HCT116 (cell line): ENCODE data around the gene TWF2. TPM values are rescaled to one million over a fixed set of nuclear protein-coding genes. Genes with fewer than 3 reads are reported as not detected.

ENCODE experiments used
- ATAC-seq: fragments of 200-7000 bp; cut with Tn5 transposase; 2 replicates; pipeline ENCODE4 v1.9.1; 2020; ENCODE audit warnings: mild to moderate bottlenecking, moderate library complexity
- BruUV-seq: library from RNA; stranded (reverse); fragments of 400-500 nt; replicated peaks from 2 replicates; lab custom pipeline; 2021; lab: Mats Ljungman, UMichigan
- CTCF ChIA-PET: fragments of 300-600 bp; sonication (Branson Sonifier 250); formaldehyde crosslinking; loops from one replicate; lab custom pipeline; 2021; ENCODE audit warnings: antibody characterized with exemption; lab: Charles Lee
- POLR2A ChIA-PET: fragments of 300-600, 350-600 bp; sonication (Branson Sonifier 250); formaldehyde crosslinking; loops from one replicate; lab custom pipeline; 2021; ENCODE audit warnings: antibody characterized with exemption; lab: Charles Lee
- RAD21 ChIA-PET, 2 experiments: fragments of 300-600 bp; sonication (Branson Sonifier 250); formaldehyde crosslinking; loops; one replicate each; lab custom pipeline; 2023; ENCODE audit warnings: low total read pairs in 2 of 2; ENCODE audit not compliant: uncharacterized antibody in 2 of 2, unreplicated experiment in 2 of 2, low non-redundant PET in 1 of 2; lab: Charles Lee
- DNase-seq: peaks from one replicate; pipeline ENCODE4 v3.0.0-alpha.2; 2010; ENCODE audit warnings: low read depth, low spot score
- H2AFZ ChIP-seq: fragments of 200-600 bp; shearing (Covaris generic), sonication (generic); 2 replicates; pipeline ENCODE4 v1.6.1; 2017; ENCODE audit warnings: low read depth, mixed run types, mixed read lengths, antibody characterized with exemption, low read length; ENCODE audit not compliant: poor library complexity, severe bottlenecking
- H3K27ac ChIP-seq: 2 replicates; pipeline ENCODE4 v1.5.1; 2012; ENCODE audit warnings: low read depth, low read length
- H3K27me3 ChIP-seq: fragments of 200-600 bp; sonication (generic); 2 replicates; pipeline ENCODE4 v1.6.1; 2016; ENCODE audit warnings: mixed run types, low read length, mixed read lengths; ENCODE audit not compliant: insufficient read depth
- H3K36me3 ChIP-seq, 2 experiments: fragments of 200-500 bp in 1 of 2; fragments of 200-600 bp in 1 of 2; sonication (Bioruptor generic) in 1 of 2; sonication (generic) in 1 of 2; 2 replicates each; pipeline versions ENCODE4 v1.5.1 to v1.6.1; 2014 to 2016; ENCODE audit warnings: low read length in 2 of 2, inconsistent platforms in 1 of 2, mixed read lengths in 1 of 2, mixed run types in 1 of 2; ENCODE audit not compliant: insufficient read depth in 2 of 2, control insufficient read depth in 1 of 2
- H3K4me1 ChIP-seq, 2 experiments: fragments of 200-600 bp in 1 of 2; sonication (generic) in 1 of 2; 2 replicates each; pipeline versions ENCODE4 v1.5.1 to v1.6.1; 2012 to 2017; ENCODE audit warnings: low read length in 2 of 2, inconsistent platforms in 1 of 2, mild to moderate bottlenecking in 1 of 2, mixed read lengths in 1 of 2, mixed run types in 1 of 2, moderate library complexity in 1 of 2; ENCODE audit not compliant: insufficient read depth in 2 of 2, control insufficient read depth in 1 of 2
- H3K4me2 ChIP-seq: fragments of 200-600 bp; sonication (generic); 2 replicates; pipeline ENCODE4 v1.6.1; 2017; ENCODE audit warnings: mixed run types, low read length, mixed read lengths
- H3K4me3 ChIP-seq, 2 experiments: fragments of 200-600 bp in 1 of 2; sonication (generic) in 1 of 2; replicated peaks in 1 of 2; 2 replicates each; pipeline ENCODE4 v1.5.1; 2011 to 2016; ENCODE audit warnings: low read length in 2 of 2, control low read depth in 1 of 2, low read depth in 1 of 2, mild to moderate bottlenecking in 1 of 2, mixed read lengths in 1 of 2, mixed run types in 1 of 2
- H3K79me2 ChIP-seq: fragments of 200-600 bp; sonication (generic); 2 replicates; pipeline ENCODE4 v1.6.1; 2017; ENCODE audit warnings: mild to moderate bottlenecking, mixed run types, low read length, moderate library complexity, mixed read lengths; ENCODE audit not compliant: insufficient read depth
- H3K9ac ChIP-seq: fragments of 200-600 bp; sonication (generic); 2 replicates; pipeline ENCODE4 v1.6.1; 2016; ENCODE audit warnings: low read length, mixed read lengths
- H3K9me2 ChIP-seq: fragments of 200-600 bp; sonication (generic), shearing (Covaris generic); 2 replicates; pipeline ENCODE4 v1.6.1; 2017; ENCODE audit warnings: mixed run types, mild to moderate bottlenecking, moderate library complexity; ENCODE audit not compliant: insufficient read depth
- H3K9me3 ChIP-seq, 2 experiments: fragments of 200-500 bp in 1 of 2; fragments of 200-600 bp in 1 of 2; sonication (Bioruptor generic) in 1 of 2; sonication (generic) in 1 of 2; 2 replicates each; pipeline ENCODE4 v1.6.1; 2014 to 2017; ENCODE audit warnings: low read length in 2 of 2, mixed read lengths in 2 of 2, inconsistent platforms in 1 of 2, low read depth in 1 of 2, mild to moderate bottlenecking in 1 of 2, mixed run types in 1 of 2, moderate library complexity in 1 of 2; ENCODE audit not compliant: control insufficient read depth in 1 of 2, insufficient read depth in 1 of 2
- H4K20me1 ChIP-seq: fragments of 200-600 bp; sonication (generic), shearing (Covaris generic); 2 replicates; pipeline ENCODE4 v1.6.1; 2017; ENCODE audit warnings: mixed run types, mild to moderate bottlenecking, moderate library complexity; ENCODE audit not compliant: insufficient read depth
- EZH2 ChIP-seq: fragments of 200-600 bp; sonication (generic); IDR thresholded peaks from 2 replicates; pipeline ENCODE4 v1.6.1; 2017; ENCODE audit warnings: antibody characterized with exemption, mixed run types
- EZH2phosphoT487 ChIP-seq: fragments of 200-600 bp; IDR thresholded peaks from 2 replicates; pipeline ENCODE4 v1.6.1; 2018; ENCODE audit warnings: antibody characterized with exemption, borderline replicate concordance
- FOSL1 ChIP-seq: IDR thresholded peaks from 2 replicates; pipeline ENCODE4 v1.6.1; 2012; ENCODE audit warnings: low read depth
- JUND ChIP-seq: IDR thresholded peaks from 2 replicates; pipeline ENCODE4 v1.6.1; 2012
- POLR2A ChIP-seq: IDR thresholded peaks from 2 replicates; pipeline ENCODE4 v1.7.0; 2011; ENCODE audit warnings: borderline replicate concordance; ENCODE audit not compliant: insufficient read depth, insufficient read length; ENCODE audit errors: extremely low read depth
- POLR2AphosphoS5 ChIP-seq: IDR thresholded peaks from 2 replicates; pipeline ENCODE4 v1.6.1; 2011; ENCODE audit warnings: mild to moderate bottlenecking, low read depth, low read length, moderate library complexity
- RAD21 ChIP-seq: IDR thresholded peaks from 2 replicates; pipeline ENCODE4 v1.6.1; 2012; ENCODE audit warnings: low read depth, mild to moderate bottlenecking
- SP1 ChIP-seq: IDR thresholded peaks from 2 replicates; pipeline ENCODE4 v1.6.1; 2012; ENCODE audit warnings: low read depth
- ZFX ChIP-seq: fragments of 450-650 bp; IDR thresholded peaks from 2 replicates; pipeline ENCODE4 v1.6.1; 2017
- ZNF274 ChIP-seq: fragments of 200-500 bp; sonication (Bioruptor generic); IDR thresholded peaks from 2 replicates; pipeline ENCODE4 v1.6.1; 2014; ENCODE audit warnings: mild to moderate bottlenecking, low read depth, low read length, inconsistent platforms
- intact Hi-C: fragments of 100-400 bp; cut with micrococcal nuclease; formaldehyde crosslinking; loops from 2 replicates; pipeline ENCODE4 v1.10.0; 2022
- total RNA-seq: library from RNA; stranded (reverse); gene quantifications from one replicate; pipeline ENCODE4 v1.2.1, GENCODE V29; 2021; ENCODE audit not compliant: unreplicated experiment
- TF ChIP-seq, protein P1 (sequence below): IDR thresholded peaks from 2 replicates; pipeline ENCODE4 v1.6.1; 2012; ENCODE audit warnings: low read depth
- TF ChIP-seq, protein P2 (sequence below): IDR thresholded peaks from 2 replicates; pipeline ENCODE4 v1.6.1; 2012
- TF ChIP-seq, protein P3 (sequence below), 3 experiments: fragments of 200-600 bp in 1 of 3; sonication (generic) in 1 of 3; IDR thresholded peaks in 2 of 3; conservative IDR thresholded peaks in 1 of 3; 2 replicates each; pipeline ENCODE4 v1.5.1; 2012 to 2017; ENCODE audit warnings: low read depth in 2 of 3, low read length in 2 of 3, antibody characterized with exemption in 1 of 3, borderline replicate concordance in 1 of 3, control low read depth in 1 of 3, mild to moderate bottlenecking in 1 of 3, mixed read lengths in 1 of 3, mixed run types in 1 of 3, moderate library complexity in 1 of 3; ENCODE audit not compliant: insufficient read depth in 1 of 3
- TF ChIP-seq, protein P4 (sequence below): IDR thresholded peaks from 2 replicates; pipeline ENCODE4 v1.6.1; 2011; ENCODE audit warnings: mild to moderate bottlenecking, low read length, moderate library complexity; ENCODE audit not compliant: insufficient replicate concordance; ENCODE audit errors: extremely low read depth

The TWF2 gene
- total RNA-seq, 1 experiment from 2014 or later, result 100 TPM

DNA sequence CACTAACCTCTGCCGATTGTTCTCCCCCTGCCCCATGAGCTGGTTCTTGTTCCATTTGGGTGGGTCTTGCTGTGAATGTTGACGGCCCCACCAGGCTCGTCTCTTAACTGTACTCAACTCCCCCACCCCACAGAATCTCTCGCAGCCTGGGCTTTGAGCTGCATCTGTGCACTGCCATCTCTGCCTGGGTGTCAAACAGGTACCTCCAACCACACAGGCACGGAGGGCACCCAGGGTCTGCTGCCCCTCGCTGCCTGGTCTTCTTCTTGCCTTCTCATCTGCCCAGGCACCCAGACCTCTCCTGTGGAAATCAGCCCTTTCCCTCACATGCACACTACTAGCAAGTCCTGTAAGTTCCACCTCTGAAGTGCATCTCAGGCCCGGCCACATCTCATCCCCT is 23.6 kb downstream of the TWF2 start (continued):
- TF ChIP-seq, protein P1, sequence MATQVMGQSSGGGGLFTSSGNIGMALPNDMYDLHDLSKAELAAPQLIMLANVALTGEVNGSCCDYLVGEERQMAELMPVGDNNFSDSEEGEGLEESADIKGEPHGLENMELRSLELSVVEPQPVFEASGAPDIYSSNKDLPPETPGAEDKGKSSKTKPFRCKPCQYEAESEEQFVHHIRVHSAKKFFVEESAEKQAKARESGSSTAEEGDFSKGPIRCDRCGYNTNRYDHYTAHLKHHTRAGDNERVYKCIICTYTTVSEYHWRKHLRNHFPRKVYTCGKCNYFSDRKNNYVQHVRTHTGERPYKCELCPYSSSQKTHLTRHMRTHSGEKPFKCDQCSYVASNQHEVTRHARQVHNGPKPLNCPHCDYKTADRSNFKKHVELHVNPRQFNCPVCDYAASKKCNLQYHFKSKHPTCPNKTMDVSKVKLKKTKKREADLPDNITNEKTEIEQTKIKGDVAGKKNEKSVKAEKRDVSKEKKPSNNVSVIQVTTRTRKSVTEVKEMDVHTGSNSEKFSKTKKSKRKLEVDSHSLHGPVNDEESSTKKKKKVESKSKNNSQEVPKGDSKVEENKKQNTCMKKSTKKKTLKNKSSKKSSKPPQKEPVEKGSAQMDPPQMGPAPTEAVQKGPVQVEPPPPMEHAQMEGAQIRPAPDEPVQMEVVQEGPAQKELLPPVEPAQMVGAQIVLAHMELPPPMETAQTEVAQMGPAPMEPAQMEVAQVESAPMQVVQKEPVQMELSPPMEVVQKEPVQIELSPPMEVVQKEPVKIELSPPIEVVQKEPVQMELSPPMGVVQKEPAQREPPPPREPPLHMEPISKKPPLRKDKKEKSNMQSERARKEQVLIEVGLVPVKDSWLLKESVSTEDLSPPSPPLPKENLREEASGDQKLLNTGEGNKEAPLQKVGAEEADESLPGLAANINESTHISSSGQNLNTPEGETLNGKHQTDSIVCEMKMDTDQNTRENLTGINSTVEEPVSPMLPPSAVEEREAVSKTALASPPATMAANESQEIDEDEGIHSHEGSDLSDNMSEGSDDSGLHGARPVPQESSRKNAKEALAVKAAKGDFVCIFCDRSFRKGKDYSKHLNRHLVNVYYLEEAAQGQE, result no peak
- no peak for TF ChIP-seq FOSL1
- no peak for TF ChIP-seq ZNF274
- TF ChIP-seq, protein P2, sequence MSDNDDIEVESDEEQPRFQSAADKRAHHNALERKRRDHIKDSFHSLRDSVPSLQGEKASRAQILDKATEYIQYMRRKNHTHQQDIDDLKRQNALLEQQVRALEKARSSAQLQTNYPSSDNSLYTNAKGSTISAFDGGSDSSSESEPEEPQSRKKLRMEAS, result no peak
- TF ChIP-seq, protein P3, sequence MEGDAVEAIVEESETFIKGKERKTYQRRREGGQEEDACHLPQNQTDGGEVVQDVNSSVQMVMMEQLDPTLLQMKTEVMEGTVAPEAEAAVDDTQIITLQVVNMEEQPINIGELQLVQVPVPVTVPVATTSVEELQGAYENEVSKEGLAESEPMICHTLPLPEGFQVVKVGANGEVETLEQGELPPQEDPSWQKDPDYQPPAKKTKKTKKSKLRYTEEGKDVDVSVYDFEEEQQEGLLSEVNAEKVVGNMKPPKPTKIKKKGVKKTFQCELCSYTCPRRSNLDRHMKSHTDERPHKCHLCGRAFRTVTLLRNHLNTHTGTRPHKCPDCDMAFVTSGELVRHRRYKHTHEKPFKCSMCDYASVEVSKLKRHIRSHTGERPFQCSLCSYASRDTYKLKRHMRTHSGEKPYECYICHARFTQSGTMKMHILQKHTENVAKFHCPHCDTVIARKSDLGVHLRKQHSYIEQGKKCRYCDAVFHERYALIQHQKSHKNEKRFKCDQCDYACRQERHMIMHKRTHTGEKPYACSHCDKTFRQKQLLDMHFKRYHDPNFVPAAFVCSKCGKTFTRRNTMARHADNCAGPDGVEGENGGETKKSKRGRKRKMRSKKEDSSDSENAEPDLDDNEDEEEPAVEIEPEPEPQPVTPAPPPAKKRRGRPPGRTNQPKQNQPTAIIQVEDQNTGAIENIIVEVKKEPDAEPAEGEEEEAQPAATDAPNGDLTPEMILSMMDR (IDR thresholded peaks at IDR 0.05 in 2 of 3, conservative IDR thresholded peaks at IDR 0.05 in 1 of 3; ENCODE audit: borderline replicate concordance in 1 of 3, insufficient read depth in 1 of 3, low read depth in 2 of 3, low read length in 2 of 3), result no peak
- TF ChIP-seq, all 23 proteins: peak for 0

DNA sequence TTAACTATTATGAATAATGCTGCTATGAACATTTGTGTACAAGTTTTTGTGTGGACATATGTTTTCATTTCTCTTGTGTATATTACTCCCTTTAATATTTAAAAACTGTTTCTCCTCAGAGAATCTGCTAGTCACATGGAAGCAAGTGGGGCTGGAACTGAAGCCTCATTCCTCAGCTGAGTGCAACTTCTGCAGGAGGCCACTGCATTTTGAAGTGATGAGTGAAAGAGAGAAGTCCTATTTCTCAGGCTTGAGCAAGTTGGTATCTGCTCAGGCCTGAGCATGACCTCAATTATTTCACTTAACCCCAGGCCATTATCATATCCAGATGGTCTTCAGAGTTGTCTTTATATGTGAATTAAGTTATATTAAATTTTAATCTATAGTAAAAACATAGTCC is 25.1 kb downstream of the TWF2 start:
- H3K9ac ChIP-seq, result no peak overlapping the region
- ATAC-seq (no peak), DNase-seq (no peak)
- no peak overlapping the region for H2AFZ ChIP-seq
- peaks cover 21 to 32% of the 10 kb centered on the region in 2 experiments for H3K4me1 ChIP-seq
- no peaks in the 10 kb centered on the region for H3K9me2 ChIP-seq
- H3K9me3 ChIP-seq, result no peaks in the 10 kb centered on the region
- H3K79me2 ChIP-seq, result no peaks in the 10 kb centered on the region
- H3K27me3 ChIP-seq, result no peaks in the 10 kb centered on the region
- no peak overlapping the region for H3K4me3 ChIP-seq
- no peak overlapping the region for H3K27ac ChIP-seq
- BruUV-seq, result no TSS peak
- H4K20me1 ChIP-seq, result no peaks in the 10 kb centered on the region
- RAD21 ChIA-PET, result no interaction called here
- intact Hi-C loops, result no loop called here
- POLR2A ChIA-PET, result no interaction called here
- H3K36me3 ChIP-seq, result peaks cover 42 to 46% of the 10 kb centered on the region in 2 experiments
- CTCF ChIA-PET, result no interaction called here
- H3K4me2 ChIP-seq, result no peak overlapping the region
- no peak for TF ChIP-seq JUND
- no peak for TF ChIP-seq EZH2phosphoT487
- no peak for TF ChIP-seq POLR2AphosphoS5
- no peak for TF ChIP-seq SP1
- TF ChIP-seq, protein P1, result no peak
- TF ChIP-seq POLR2A, result no peak
- TF ChIP-seq EZH2, result no peak
- TF ChIP-seq, protein P4, sequence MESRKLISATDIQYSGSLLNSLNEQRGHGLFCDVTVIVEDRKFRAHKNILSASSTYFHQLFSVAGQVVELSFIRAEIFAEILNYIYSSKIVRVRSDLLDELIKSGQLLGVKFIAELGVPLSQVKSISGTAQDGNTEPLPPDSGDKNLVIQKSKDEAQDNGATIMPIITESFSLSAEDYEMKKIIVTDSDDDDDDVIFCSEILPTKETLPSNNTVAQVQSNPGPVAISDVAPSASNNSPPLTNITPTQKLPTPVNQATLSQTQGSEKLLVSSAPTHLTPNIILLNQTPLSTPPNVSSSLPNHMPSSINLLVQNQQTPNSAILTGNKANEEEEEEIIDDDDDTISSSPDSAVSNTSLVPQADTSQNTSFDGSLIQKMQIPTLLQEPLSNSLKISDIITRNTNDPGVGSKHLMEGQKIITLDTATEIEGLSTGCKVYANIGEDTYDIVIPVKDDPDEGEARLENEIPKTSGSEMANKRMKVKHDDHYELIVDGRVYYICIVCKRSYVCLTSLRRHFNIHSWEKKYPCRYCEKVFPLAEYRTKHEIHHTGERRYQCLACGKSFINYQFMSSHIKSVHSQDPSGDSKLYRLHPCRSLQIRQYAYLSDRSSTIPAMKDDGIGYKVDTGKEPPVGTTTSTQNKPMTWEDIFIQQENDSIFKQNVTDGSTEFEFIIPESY, result no peak
- TF ChIP-seq ZFX, result no peak
- no peak for TF ChIP-seq RAD21
- no peak for TF ChIP-seq ZNF274
